Adipose tissue (tissue), 3 donors: ENCODE results near the gene OSBPL3. TPM values are rescaled to one million over a fixed set of nuclear protein-coding genes. Genes with fewer than 3 reads are reported as not detected.

Experiments used
- H3K27ac ChIP-seq: one replicate; pipeline ENCODE4 v1.5.1; 2013; ENCODE audit warnings: low read depth, low read length
- WGBS, 3 donors: extraction: QIAGEN DNeasy Blood & Tissue Kit; methylation state at CpG; one replicate each; pipeline ENCODE4 v1.1.7; 2013; 5-methylcytosine and 5-hydroxymethylcytosine counted together
- polyA plus RNA-seq, 3 donors: library from polyadenylated mRNA; stranded (reverse); fragments of 200-250 nt; gene quantifications; one replicate each; pipeline ENCODE4 v1.2.3, GENCODE V29; 2013
- donor health status: healthy with polysubstance abuse.
- donor health status: Bipolar disorder and iron deficiency.
- donor health status: healthy.

Gene OSBPL3
- polyA plus RNA-seq, 3 donors, result 0.71 to 1.2 (median 0.79) TPM

DNA sequence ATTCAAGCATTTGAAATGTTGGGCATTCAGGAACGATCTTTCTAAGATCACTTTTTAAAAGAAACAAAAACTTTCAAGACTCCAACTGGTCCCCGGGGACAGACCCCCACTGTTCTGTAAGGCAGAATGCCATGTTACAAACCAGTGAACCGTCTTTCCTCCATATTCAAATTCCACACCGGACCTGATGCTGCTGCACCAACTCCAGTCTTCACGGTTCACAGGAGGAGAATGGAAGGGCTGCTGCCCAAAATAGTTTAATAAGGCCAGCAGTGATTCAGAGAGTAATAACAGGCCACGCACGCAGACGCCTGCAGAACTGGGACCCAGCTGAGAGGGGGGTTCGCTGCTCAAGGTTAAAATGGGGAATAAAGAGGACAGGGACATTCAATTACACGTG is 47.2 kb downstream of the OSBPL3 start:
- no peak overlapping the region for H3K27ac ChIP-seq
- 84 to 90% (median 90%) methylated on average over 10 of the region's 10 CpGs for WGBS, 3 donors

DNA sequence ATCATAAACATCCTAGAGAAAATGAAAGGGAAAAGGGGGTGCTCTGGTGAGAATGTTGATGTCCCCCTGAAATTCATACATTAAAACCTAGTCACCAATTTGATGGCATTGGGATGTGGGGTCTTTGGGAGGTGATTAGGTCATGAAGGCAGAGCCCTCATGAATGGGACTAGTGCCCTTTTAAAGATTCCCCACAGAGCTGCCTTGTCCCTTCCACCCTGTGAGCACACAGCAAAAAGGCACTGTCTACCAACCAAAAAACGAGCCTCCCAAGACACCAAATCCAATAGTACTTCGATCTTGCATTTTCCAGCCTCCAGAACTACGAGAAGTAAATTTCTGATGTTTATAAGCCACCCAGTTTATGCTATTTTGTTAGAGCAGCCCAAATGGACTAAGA is 47.6 kb downstream of the OSBPL3 start:
- 87 to 91% (median 87%) methylated on average over 3 of the region's 3 CpGs for WGBS, 3 donors
- H3K27ac ChIP-seq, result no peak overlapping the region

DNA sequence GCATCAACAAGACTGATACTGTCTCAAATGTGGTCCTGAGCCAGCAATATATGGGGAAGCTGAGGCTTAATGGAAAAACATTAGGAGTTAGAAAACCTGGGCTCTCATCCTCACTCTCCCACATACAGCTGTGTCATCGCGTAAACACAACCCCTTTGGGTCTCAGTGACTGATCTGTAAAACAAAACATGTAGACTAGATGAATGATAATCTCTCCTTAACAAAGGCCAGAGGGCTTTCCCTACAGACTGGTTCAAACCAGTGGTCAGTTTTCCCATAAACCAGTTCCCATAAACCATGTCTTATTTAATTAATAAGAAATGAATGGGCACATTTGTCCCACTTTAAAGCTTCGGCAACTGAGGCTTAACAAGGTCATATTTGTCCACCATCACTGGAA is 48.1 kb downstream of the OSBPL3 start:
- WGBS, 3 donors, result 83 to 94% (median 89%) methylated on average over 3 of the region's 3 CpGs
- no peak overlapping the region for H3K27ac ChIP-seq

DNA sequence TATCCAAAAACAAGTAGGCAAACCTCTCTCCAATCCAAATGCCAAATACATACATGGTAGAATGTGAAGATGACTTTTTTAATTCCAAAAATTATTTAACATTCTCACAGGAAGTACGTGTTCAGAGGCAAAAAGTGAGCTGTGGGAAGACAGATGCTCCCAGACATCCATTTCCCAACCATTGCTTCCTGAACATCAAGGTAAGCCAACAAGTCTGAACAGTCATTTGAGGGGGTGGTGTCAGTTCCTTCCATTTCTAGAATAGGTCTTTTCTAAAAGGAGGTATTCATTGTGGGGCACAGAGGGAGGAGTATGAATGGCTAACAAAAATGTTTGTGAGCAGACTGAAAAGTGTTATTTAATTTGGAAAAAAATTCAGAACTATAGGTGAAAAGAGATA is 49.1 kb downstream of the OSBPL3 start:
- 70 to 82% (median 82%) methylated on average over 1 of the region's 1 CpG for WGBS, 3 donors

DNA sequence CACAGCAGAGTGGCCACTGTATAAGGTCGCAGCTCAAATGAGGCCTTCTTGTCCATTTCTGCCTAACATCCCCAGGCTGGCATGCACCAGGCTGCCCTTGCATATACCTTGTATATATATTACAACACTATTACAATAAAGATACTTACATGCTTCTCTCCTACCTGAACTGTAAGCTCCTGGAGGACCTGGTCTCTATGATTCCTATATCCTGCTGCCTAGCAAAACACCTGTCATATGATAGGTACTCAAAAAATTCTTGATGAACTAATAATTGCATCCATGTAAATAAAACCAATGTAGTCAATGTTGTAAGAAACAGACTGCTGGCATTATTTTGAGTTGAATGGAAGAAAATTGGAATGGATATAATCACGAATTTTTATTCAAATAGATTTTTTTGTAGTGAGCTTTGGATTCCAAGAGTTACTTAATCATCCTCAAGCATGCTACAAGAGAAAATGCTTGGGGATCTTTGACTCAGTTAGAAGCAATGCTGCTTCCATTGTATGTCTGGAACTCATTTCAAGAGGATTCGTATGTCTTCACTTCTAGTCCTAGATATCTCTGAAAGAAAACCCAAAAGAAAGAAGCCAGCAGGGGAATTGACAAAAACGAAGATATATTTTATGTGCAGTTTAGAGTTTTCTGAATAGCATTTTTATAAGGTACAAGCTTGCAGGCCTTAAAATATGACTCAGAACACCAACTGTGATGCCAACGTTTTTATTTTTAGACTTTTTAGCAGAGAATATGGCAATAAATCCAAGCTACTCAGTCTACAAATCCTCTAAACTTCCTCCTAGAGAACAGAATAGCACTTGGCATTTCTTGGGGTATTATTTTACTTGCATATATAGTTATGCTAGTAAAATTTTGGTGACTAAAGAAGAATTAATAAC is 53.1 kb downstream of the OSBPL3 start:
- H3K27ac ChIP-seq, result no peak overlapping the region

More for the DNA sequence above, 49.1 kb downstream of the OSBPL3 start:
- H3K27ac ChIP-seq, result no peak overlapping the region

DNA sequence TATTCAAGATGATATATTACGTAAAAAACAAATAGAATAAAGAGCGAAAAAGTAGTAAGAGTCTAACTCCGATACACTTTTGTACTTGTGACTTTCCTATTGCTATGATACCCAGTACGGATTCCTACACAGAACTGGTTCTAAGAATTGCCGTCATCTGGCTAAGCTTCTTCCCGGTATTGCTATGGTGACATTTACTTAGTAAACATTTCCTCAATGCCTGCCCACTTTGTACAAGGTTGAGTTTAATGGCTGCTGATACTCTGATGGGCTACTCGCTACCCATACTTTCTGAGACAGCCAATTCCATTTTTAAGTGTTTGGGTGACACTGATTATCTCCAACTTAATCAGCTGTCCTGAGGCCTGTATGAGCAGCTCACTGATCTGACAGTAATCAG is 55.6 kb downstream of the OSBPL3 start:
- no peak overlapping the region for H3K27ac ChIP-seq
- 74 to 92% (median 78%) methylated on average over 7 of the region's 7 CpGs for WGBS, 3 donors

More for the DNA sequence above, 53.1 kb downstream of the OSBPL3 start:
- WGBS, 3 donors, result 64 to 80% (median 67%) methylated on average over 5 of the region's 5 CpGs

DNA sequence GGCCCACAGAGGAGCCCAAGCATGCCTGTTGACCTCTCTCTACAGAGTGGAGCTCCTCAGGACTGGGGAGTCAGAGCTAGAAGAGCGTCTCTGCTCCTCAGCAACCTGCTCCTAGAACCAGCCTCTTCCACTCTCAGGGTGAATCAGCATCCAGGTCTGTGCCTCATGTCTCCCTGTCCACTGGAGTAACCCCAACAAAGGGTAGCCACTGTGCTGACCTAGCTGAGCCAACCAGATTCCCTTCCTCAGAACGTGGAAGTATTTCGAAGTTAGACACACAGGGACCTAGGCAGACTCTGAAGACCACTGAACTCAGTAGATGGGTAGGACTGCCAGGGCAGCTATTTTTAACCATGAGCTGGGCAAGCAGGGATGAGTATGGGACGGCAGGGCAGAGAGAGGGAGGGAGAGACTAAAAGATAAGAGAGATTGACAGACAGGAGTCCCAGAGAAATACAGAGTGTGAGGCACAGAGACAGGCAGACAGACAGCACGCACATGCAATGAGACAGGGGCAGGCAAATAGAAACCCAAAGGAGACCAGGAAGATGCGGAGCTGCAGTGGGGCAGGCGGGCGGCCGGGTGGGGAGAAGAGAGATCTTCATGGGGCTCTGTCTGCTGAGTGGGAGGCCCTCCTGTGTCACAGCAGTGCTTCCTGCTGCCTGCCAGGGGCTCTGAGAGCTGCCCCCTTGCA is 56.7 kb downstream of the OSBPL3 start:
- WGBS, 3 donors, result 89 to 97% (median 91%) methylated on average over 9 of the region's 9 CpGs
- no peak overlapping the region for H3K27ac ChIP-seq

DNA sequence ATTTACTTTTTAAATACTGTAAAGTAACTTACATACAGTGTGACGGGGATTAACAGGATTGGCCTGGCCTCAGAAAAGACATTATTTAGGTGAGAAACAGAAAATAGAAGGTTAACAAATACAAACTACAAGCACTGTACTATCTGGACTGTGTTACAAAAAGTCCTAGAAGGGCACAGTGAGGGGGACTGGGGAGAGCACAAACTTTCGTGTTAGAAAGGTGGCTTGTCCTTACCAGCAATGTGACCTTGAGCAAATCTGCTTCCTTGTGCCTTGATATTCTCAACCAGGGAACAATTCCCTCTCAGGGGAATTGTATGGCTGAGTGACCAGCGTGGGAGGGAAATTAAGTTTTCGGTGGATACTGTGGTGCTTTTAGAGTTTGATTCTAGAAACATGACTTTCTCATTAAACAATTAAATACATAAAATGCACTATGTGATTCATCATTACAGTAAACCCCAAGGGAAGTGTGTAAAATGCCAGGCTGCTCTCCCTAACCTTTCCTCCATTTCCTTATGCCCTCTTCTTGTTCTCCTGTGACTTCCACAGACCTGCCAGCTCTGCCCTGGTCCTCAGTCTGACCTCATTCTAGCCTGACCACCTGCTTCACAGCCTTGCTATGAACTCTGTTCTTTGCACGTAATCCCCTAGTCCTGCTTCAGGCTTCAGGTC is 57.7 kb downstream of the OSBPL3 start:
- 67 to 77% (median 68%) methylated on average over 5 of the region's 5 CpGs for WGBS, 3 donors
- no peak overlapping the region for H3K27ac ChIP-seq

DNA sequence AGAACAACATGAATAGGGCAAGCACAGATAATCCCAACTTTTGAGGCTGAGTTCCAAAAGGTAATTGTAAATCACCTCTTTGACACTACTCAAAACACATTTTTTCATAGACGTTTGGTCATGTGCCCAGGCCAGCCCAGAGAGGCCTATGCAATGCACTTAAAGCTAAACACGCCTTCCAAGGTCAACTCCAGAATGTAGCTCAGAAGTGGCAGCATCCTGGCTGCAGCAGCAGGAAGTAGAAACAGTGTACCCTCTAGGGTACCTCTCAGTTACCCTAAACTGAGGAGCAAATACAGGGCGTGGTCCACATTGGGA is 58.7 kb downstream of the OSBPL3 start:
- 33 to 69% (median 69%) methylated on average over 3 of the region's 3 CpGs for WGBS, 3 donors
- H3K27ac ChIP-seq, result no peak overlapping the region

DNA sequence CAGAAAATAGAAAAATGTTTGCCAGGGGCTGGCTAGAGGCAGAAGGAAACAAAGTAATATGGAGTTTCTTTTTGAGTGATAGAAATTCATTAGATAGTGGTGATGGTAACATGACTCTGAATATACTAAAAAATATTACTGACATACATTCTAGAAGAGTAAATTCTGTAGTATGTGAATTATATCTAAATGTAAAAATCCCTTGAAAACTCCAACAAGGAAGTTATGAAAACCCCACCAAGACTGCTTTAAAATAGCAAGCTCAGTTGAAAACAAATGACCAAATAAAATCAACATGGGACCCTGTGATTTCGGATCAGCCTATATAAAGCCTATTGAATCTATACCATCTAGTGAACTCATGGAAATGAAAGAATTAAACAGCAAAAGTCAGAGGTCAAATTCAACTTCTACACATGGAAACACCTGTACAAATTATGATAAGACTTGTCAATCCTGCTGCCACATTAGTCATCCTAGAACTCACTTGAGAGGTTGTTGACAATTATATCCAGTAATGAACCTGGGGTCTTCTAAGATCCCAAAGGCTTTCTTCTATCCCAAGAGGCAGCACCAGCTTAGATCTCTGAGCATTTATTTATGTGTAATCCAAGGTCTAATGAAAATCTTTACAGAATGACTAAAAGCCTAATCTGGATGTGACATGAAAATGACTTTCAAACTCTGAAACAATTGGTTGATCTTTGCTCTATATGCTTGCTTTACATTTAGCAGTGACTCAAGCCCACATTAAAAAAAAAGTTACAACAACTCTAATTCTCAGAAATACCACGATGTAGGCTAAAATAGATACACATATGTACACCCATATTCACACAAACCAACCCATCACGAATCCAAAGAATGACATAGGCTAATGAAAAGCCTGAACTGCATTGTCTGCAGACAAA is 59.3 kb downstream of the OSBPL3 start:
- H3K27ac ChIP-seq, result no peak overlapping the region
- WGBS, 3 donors, result 56 to 59% (median 57%) methylated on average over 3 of the region's 3 CpGs

DNA sequence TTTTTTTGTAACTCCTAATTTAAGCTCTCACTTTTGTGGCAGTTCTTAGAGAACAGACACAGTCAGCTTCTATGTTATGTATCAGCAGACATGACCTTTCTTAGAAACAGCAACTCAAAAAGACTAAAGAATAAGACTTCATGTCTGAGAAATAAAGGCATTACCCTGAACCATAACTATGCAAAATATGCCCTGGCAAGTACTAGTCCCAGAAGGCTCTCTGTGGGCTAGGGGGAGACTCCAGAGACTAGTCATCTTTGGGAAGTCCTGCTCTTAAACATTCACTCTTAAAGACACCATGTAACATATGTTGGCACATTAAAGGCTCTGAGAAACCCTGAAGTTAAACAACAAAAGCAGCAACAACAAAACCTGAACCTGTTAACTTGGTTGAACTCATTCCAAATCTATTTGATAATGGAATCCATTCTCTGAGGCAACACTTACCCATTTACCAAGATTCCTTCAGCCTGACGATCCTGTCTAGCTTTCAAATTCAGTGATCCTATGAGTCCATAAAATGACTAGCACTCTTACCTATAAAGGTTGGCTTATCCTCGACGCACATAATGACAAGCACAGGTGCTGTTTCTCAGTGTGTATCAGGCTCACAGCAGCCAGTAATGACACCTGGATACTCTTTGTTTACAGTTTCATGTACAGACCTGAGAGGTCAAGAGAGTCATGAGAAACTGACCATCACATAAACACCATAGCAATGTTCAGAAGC is 62.3 kb downstream of the OSBPL3 start:
- 42 to 83% (median 78%) methylated on average over 3 of the region's 3 CpGs for WGBS, 3 donors
- no peak overlapping the region for H3K27ac ChIP-seq

DNA sequence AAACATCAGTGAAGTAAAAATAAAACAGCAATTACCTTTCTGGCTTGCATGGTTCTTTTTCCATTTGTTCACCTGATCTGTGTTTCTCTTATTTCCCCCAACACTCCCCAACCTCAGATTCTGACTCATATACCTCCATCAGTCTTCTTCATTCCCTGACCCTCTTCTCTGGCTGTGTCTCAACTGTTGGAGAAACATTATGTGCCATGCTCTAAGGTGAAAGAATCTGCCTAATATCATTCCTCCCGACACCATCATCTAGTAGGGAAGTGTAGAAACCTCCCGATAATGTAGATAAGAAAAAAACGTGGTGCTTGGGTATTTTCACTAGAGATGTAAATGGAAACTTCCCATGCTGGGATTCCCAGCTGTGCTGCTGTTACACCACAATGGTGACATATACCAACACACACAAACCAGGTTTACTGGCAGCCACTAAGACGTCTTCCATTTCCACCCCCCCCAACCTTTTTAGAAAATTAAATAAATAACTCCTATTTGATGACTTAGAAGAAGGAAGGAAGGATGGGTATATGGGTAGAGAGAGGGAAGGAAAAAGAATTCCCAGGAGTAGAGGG is 63.4 kb downstream of the OSBPL3 start:
- WGBS, 3 donors, result 56 to 69% (median 68%) methylated on average over 4 of the region's 4 CpGs
- H3K27ac ChIP-seq, result no peak overlapping the region

DNA sequence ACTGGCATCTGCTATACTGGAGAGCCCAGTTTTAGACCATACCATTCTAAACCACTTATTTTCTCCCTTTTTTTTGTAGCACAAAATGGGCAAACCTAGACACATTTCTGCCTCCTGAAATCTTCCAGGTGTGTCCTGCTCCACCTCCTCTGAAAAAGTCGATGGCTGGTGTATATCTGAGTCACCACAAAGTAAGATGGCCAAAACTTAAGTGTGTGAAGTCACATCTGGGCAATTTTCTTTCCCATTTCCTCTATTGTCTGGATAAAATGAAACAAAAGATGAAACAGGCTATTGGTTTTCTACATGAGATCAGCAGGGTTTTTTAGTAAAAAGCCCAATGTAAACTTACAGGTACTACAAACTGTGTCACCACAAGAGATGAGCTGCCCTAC is 65.5 kb downstream of the OSBPL3 start:
- H3K27ac ChIP-seq, result no peak overlapping the region
- 31 to 69% (median 40%) methylated on average over 1 of the region's 1 CpG for WGBS, 3 donors

DNA sequence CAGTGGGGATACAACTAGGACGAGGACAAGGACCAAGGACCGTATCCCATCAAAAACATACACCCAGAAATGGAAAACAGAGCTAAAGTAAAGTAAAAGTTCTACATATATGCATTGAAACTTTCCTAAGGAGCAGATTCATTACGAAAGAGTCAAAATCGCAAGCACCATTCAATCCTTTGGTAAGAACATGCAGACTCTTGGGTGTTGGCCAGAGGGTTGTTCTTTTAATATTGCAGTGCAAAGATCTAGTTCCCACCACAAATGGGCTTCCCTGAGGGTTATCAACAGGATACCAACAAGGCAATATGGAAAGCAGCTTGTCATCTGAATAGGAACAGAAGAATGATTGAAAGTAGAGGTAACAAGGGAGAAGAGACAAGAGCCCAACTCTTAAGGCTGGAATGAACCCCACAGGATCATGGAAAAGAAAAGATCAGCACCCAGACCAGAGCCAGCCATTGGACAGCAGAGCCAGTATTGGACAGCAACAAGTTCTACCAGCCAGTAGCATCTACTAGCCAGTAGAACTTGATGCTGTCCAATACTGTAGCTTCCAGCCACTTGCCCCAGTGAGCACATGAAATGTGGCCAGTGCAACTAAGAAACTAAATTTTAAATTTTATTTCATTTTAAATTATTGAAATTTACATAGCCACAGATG is 66.0 kb downstream of the OSBPL3 start:
- WGBS, 3 donors, result 76 to 97% (median 84%) methylated on average over 4 of the region's 4 CpGs

DNA sequence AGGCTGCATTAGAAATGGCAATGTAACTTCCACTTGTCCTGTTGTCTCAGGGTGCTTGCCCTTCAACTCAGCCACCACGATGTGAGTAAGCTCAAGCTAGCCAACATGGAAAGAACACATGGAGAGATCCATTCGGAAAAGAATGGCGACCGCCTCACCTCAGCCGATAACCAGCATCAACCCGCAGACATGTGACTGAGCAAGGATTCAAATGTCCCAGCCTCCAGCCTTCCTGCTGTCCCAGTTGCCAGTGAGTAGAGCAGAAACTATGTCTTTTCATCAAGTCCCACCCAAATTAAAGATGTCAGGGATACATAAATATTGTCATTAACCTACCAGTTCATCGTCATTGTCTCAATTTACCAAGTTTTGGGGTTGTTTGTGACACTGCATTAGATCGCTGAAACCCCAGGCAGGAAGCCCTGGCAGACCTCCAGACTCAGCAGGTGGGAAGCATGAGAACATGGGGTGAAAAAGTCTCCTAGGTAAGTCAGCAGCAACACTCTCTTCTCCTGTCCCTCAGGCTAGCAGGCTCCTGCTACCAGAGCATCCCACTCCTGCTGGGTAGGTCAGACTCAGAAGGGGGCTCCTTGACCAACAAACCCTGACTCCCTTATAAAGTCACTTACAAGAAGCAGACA is 67.0 kb downstream of the OSBPL3 start:
- H3K27ac ChIP-seq, result no peak overlapping the region
- whole genome bisulfite sequencing, 3 donors, result 86 to 95% (median 86%) methylated on average over 8 of the region's 8 CpGs

More for the DNA sequence above, 66.0 kb downstream of the OSBPL3 start:
- H3K27ac ChIP-seq, result no peak overlapping the region

DNA sequence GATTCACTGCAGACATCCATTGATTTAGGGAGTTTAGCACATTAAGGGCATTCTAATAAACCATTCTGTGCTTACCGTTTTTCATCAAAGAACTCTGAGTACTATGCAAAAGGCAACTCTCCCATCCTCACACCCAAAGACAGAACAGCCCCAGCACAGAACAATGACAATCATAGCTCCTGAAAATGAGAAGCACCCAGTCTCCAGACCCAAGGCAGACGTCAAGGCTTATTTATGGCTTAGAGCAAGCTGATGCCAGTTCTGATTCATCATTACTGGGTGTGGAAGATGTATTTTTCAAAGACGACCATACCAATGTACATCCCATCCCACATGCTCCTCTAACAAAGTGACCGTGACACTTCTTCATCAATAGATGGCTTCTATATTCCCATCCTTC is 67.6 kb downstream of the OSBPL3 start:
- WGBS, 3 donors, result 78 to 86% (median 85%) methylated on average over 4 of the region's 4 CpGs

More for the DNA sequence above, 67.6 kb downstream of the OSBPL3 start:
- H3K27ac ChIP-seq, result no peak overlapping the region
